Measurements from ENCODE around the gene CIAO2A.

- TF ChIP-seq POLR2A (IDR thresholded peaks at IDR 0.05) (no peak), CTCF (IDR thresholded peaks at IDR 0.05) (no peak)
Observed at GRCh38 chr15:64122936-64123351, 29.3 kb upstream of the CIAO2A start.
